Hepatocyte (in vitro differentiated cells): Measurements from ENCODE around the gene KRTAP10-1. TPM values are rescaled to one million over a fixed set of nuclear protein-coding genes. Genes with fewer than 3 reads are reported as not detected.

ENCODE experiments used
- DNase-seq: peaks from one replicate; pipeline ENCODE4 v3.0.0-alpha.2; 2016; ENCODE audit warnings: low spot score
- H2AFZ ChIP-seq: fragments of 200-600 bp; sonication (generic); 2 replicates; pipeline ENCODE4 v1.6.0; 2016; ENCODE audit warnings: antibody characterized with exemption, mild to moderate bottlenecking
- H3K27ac ChIP-seq: fragments of 200-600 bp; sonication (generic); 2 replicates; pipeline ENCODE4 v1.5.1; 2016; ENCODE audit warnings: mild to moderate bottlenecking
- H3K27me3 ChIP-seq: fragments of 200-600 bp; sonication (generic); 2 replicates; pipeline ENCODE4 v1.6.1; 2016
- H3K36me3 ChIP-seq: fragments of 200-600 bp; sonication (generic); replicated peaks from 2 replicates; pipeline ENCODE4 v1.5.1; 2016; ENCODE audit warnings: low read depth; ENCODE audit not compliant: insufficient read depth
- H3K4me1 ChIP-seq: fragments of 200-600 bp; sonication (generic); 2 replicates; pipeline ENCODE4 v1.5.1; 2016; ENCODE audit warnings: mild to moderate bottlenecking, moderate library complexity; ENCODE audit not compliant: insufficient read depth
- H3K4me2 ChIP-seq: fragments of 200-600 bp; sonication (generic); 2 replicates; pipeline ENCODE4 v1.6.0; 2016
- H3K4me3 ChIP-seq: fragments of 200-600 bp; sonication (generic); 2 replicates; pipeline ENCODE4 v1.5.1; 2016; ENCODE audit warnings: mild to moderate bottlenecking
- H3K79me2 ChIP-seq: fragments of 200-600 bp; sonication (generic); 2 replicates; pipeline ENCODE4 v1.6.0; 2017; ENCODE audit warnings: mild to moderate bottlenecking
- H3K9me2 ChIP-seq: fragments of 200-600 bp; sonication (generic); replicated peaks from 2 replicates; pipeline ENCODE4 v1.6.0; 2017; ENCODE audit warnings: mild to moderate bottlenecking; ENCODE audit not compliant: insufficient read depth
- H3K9me3 ChIP-seq: fragments of 200-600 bp; sonication (generic); 2 replicates; pipeline ENCODE4 v1.5.1; 2016; ENCODE audit warnings: low read depth, mild to moderate bottlenecking
- H4K20me1 ChIP-seq: fragments of 200-600 bp; sonication (generic); 2 replicates; pipeline ENCODE4 v1.6.0; 2016; ENCODE audit warnings: mild to moderate bottlenecking; ENCODE audit not compliant: insufficient read depth, poor library complexity, severe bottlenecking
- CTCF ChIP-seq: fragments of 200-600 bp; sonication (generic); IDR thresholded peaks from 2 replicates; pipeline ENCODE4 v1.5.1; 2016; ENCODE audit warnings: antibody characterized with exemption, mild to moderate bottlenecking; ENCODE audit not compliant: poor library complexity
- EZH2 ChIP-seq: fragments of 200-600 bp; sonication (generic); IDR thresholded peaks from 2 replicates; pipeline ENCODE4 v1.6.1; 2016; ENCODE audit warnings: antibody characterized with exemption, mild to moderate bottlenecking, borderline replicate concordance
- EZH2phosphoT487 ChIP-seq: fragments of 200-600 bp; sonication (generic); IDR thresholded peaks from one replicate; pipeline ENCODE4 v1.6.1; 2018; ENCODE audit warnings: antibody characterized with exemption, mild to moderate bottlenecking, low read depth, moderate library complexity; ENCODE audit not compliant: unreplicated experiment, severe bottlenecking
- WGBS: methylation state at CpG from one replicate; pipeline ENCODE4 v1.1.6; 2016; ENCODE audit warnings: low lambda C conversion rate; ENCODE audit errors: missing lambda C conversion rate; 5-methylcytosine and 5-hydroxymethylcytosine counted together
- polyA plus RNA-seq: library from polyadenylated mRNA; unstranded; fragments of >200 nt; fragmentation: Nextera tagmentation; extraction: Ambion mirVana; gene quantifications from 2 replicates; pipeline ENCODE4 v1.2.1, GENCODE V29; 2016
- total RNA-seq: library from RNA; depleted of rRNA; stranded (reverse); fragments of >200 nt; gene quantifications from 2 replicates; pipeline ENCODE4 v1.2.3, GENCODE V29; 2014

The KRTAP10-1 gene
- total and polyA plus RNA-seq, 2 experiments from 2014 or later = not detected

- H2AFZ ChIP-seq = no peak overlapping the region
- no peaks in the 10 kb centered on the region for H3K27me3 ChIP-seq
- no peak for TF ChIP-seq EZH2
- no peak for TF ChIP-seq EZH2phosphoT487
- no peak for TF ChIP-seq CTCF
- no peak overlapping the region for H3K4me3 ChIP-seq
- no peaks in the 10 kb centered on the region for H3K9me3 ChIP-seq
- peaks cover 3% of the 10 kb centered on the region for H3K4me1 ChIP-seq
- no peak overlapping the region for H3K4me2 ChIP-seq
- no peaks in the 10 kb centered on the region for H3K36me3 ChIP-seq
- H3K9me2 ChIP-seq = no peaks in the 10 kb centered on the region
- H3K79me2 ChIP-seq = no peaks in the 10 kb centered on the region
- 92% methylated on average over 32 of the region's 32 CpGs for WGBS
- no peak overlapping the region for H3K27ac ChIP-seq
- H4K20me1 ChIP-seq = no peaks in the 10 kb centered on the region
- DNase-seq = no peak
Measured at GRCh38 chr21:44515359-44516165, 24.4 kb downstream of the KRTAP10-1 start.

- Histone ChIP-seq H3K27me3 (no peaks in the 10 kb centered on the region), H3K79me2 (no peaks in the 10 kb centered on the region), H4K20me1 (no peaks in the 10 kb centered on the region), H3K4me3 (no peak overlapping the region), H3K4me2 (no peak overlapping the region), H3K4me1 (peaks cover 3% of the 10 kb centered on the region), H3K9me3 (no peaks in the 10 kb centered on the region), H2AFZ (no peak overlapping the region), H3K27ac (no peak overlapping the region), H3K9me2 (no peaks in the 10 kb centered on the region), H3K36me3 (no peaks in the 10 kb centered on the region)
- DNase-seq = no peak
- TF ChIP-seq EZH2 = no peak
- TF ChIP-seq CTCF = no peak
- TF ChIP-seq EZH2phosphoT487 = no peak
- WGBS = 75% methylated on average over 10 of the region's 11 CpGs
Measured at GRCh38 chr21:44514746-44515358, 25.1 kb downstream of the KRTAP10-1 start.

- no peaks in the 10 kb centered on the region for H3K36me3 ChIP-seq
- H3K79me2 ChIP-seq = no peaks in the 10 kb centered on the region
- WGBS = 94% methylated on average over 7 of the region's 7 CpGs
- peaks cover 3% of the 10 kb centered on the region for H3K4me1 ChIP-seq
- no peak overlapping the region for H3K27ac ChIP-seq
- no peak for TF ChIP-seq EZH2
- no peak for TF ChIP-seq EZH2phosphoT487
- no peak for TF ChIP-seq CTCF
- H3K4me3 ChIP-seq = no peak overlapping the region
- H3K27me3 ChIP-seq = no peaks in the 10 kb centered on the region
- DNase-seq = no peak
- no peaks in the 10 kb centered on the region for H3K9me2 ChIP-seq
- H2AFZ ChIP-seq = no peak overlapping the region
- no peaks in the 10 kb centered on the region for H3K9me3 ChIP-seq
- H4K20me1 ChIP-seq = no peaks in the 10 kb centered on the region
- no peak overlapping the region for H3K4me2 ChIP-seq
Measured at GRCh38 chr21:44514218-44514520, 25.8 kb downstream of the KRTAP10-1 start.
